Adrenal gland (tissue), 12 donors: ENCODE measurements around the gene CAMTA1. TPM values are rescaled to one million over a fixed set of nuclear protein-coding genes. Genes with fewer than 3 reads are reported as not detected.

Source experiments
- DNase-seq, 7 donors: peaks; one replicate each; pipeline ENCODE4 v3.0.0-alpha.2; 2019 to 2020
- H3K27ac ChIP-seq, 5 donors: fragments of 200-600 bp; sonication (generic) in 4 of 5; 1 replicate in 3 of 5; 2 replicates in 2 of 5; pipeline versions ENCODE4 v1.5.1 to v1.8.0; 2016 to 2020; ENCODE audit warnings: mild to moderate bottlenecking in 1 of 5
- H3K27me3 ChIP-seq: fragments of 200-600 bp; 2 replicates; pipeline ENCODE4 v1.8.0; 2021
- H3K36me3 ChIP-seq, 2 donors: fragments of 200-600 bp; replicated peaks in 1 of 2; 1 replicate in 1 of 2; 2 replicates in 1 of 2; pipeline versions ENCODE4 v1.5.1 to v1.8.0; 2018 to 2022
- H3K4me1 ChIP-seq, 2 donors: fragments of 200-600 bp; replicated peaks in 1 of 2; 1 replicate in 1 of 2; 2 replicates in 1 of 2; pipeline versions ENCODE4 v1.5.1 to v1.8.0; 2018 to 2021
- H3K4me3 ChIP-seq, 4 donors: fragments of 200-600 bp; sonication (generic) in 3 of 4; one replicate each; pipeline ENCODE4 v1.5.1; 2016 to 2018
- H3K9me3 ChIP-seq, 3 donors: fragments of 200-600 bp; sonication (generic) in 1 of 3; replicated peaks in 1 of 3; 1 replicate in 2 of 3; 2 replicates in 1 of 3; pipeline versions ENCODE4 v1.5.1 to v1.8.0; 2016 to 2021
- POLR2A ChIP-seq, 2 donors: fragments of 450-650 bp; IDR thresholded peaks; one replicate each; pipeline ENCODE4 v1.6.1; 2017; ENCODE audit warnings: antibody characterized with exemption in 2 of 2, mild to moderate bottlenecking in 2 of 2, moderate library complexity in 1 of 2
- WGBS, 4 donors: extraction: QIAGEN DNeasy Blood & Tissue Kit in 2 of 4; methylation state at CpG; one replicate each; pipeline versions ENCODE4 v1.1.5 to v1.1.7; 2013 to 2017; 5-methylcytosine and 5-hydroxymethylcytosine counted together
- intact Hi-C, 2 donors: fragments of 100-400 bp; cut with DNase I; formaldehyde crosslinking; loops; one replicate each; pipeline versions ENCODE4 v1.14.1 to v1.15.0; 2022 to 2023
- polyA plus RNA-seq, 3 donors: library from polyadenylated mRNA; stranded (reverse); fragments of 200-250 nt in 2 of 3; fragments of 350-450 nt in 1 of 3; fragmentation: Illumina TruSeq in 1 of 3; extraction: RNeasy Lipid Tissue Mini Kit (QIAGEN cat#74804) in 1 of 3; gene quantifications; one replicate each; pipeline ENCODE4 v1.2.3, GENCODE V29; 2013 to 2014
- total RNA-seq, 9 donors: library from RNA; depleted of rRNA in 4 of 9; stranded (reverse); fragments of >200 nt in 4 of 9; fragments of 120-200 nt in 1 of 9; fragmentation: NEBNext Ultra II Directional in 1 of 9; extraction: Animal tissue kit (Norgen Biotek cat#: 25700) in 1 of 9; gene quantifications; one replicate each; pipeline versions ENCODE4 v1.1.0 to v1.2.4, GENCODE V29; 2013 to 2023
- TF ChIP-seq, protein P1 (sequence below), 6 experiments: fragments of 450-650 bp in 4 of 6; fragments of 200-600 bp in 2 of 6; sonication (generic) in 1 of 6; IDR thresholded peaks; 1 replicate in 5 of 6; 2 replicates in 1 of 6; pipeline versions ENCODE4 v1.5.1 to v1.8.0; 2016 to 2021; ENCODE audit warnings: antibody characterized with exemption in 6 of 6, mild to moderate bottlenecking in 2 of 6, moderate library complexity in 1 of 6
- donor health status: healthy with polysubstance abuse.
- donor health status: Bipolar disorder and iron deficiency.
- donor health status: DM: yes; HTN: yes; CAD: no.
- donor health status: DM: no; HTN: no; CAD: no.
- donor health status: DM: no; HTN: no; CAD: no.
- donor health status: DM: yes; HTN: yes; CAD: no.

Gene CAMTA1
- total and polyA plus RNA-seq, 12 donors = 62.9 to 141 (median 96.9) TPM

DNA sequence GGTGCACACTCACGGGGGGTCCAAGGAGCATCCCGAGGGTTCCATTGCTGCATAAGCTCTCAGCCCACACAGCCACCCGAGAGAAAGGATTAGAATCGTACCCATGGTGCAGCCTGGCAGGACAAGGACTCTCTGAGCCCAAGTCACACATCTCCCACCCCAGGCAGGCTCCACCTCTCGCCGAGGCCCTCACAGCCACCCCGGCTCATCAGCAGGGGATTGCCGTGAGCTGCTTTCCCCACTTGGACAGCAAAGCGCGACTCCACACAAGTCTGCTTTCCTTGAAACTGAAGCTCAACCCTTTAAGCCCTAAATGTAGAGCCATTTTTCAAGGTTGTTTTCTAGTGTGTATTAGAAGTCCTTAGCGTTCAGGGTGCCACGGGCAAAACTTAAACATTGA is 679.5 kb downstream of the CAMTA1 start:
- WGBS, 4 donors = 87 to 95% (median 91%) methylated on average over 8 to 12 of the region's 12 CpGs
- H3K9me3 ChIP-seq = no peaks in the 10 kb centered on the region

DNA sequence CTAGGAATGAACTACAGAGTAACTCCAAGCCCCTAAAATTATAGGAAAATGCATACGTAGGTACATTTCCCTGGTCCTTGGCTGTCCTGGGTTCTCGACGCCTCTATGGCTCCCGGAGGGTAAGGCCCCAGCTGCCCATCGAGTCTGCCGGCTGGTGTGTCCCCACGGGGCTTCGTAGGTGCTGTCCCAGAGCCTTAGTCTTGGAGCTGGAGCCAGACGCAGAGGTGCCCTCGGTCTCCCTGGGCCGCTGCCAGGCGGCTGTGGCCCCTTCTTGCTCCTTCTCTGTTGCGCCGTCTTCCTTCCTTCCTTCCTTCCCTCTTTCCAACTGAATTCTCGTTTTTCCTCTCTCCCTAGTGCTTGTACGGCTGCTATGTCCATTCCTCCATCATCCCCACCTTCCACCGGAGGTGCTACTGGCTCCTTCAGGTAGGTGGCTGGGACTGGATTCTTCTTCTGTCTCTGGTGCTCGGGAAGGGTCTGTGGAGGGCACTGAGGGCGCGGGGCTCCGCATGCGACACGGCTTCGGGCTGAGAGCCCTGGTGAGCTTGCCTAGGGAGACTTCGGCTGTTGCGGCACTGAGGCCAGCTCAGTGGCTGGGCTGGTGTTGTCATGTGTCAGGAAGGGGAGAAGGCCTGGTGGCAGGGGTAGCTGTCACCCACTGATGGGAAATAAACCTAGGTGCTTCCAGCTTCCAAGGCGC is 682.4 kb downstream of the CAMTA1 start:
- TF ChIP-seq, protein P1, sequence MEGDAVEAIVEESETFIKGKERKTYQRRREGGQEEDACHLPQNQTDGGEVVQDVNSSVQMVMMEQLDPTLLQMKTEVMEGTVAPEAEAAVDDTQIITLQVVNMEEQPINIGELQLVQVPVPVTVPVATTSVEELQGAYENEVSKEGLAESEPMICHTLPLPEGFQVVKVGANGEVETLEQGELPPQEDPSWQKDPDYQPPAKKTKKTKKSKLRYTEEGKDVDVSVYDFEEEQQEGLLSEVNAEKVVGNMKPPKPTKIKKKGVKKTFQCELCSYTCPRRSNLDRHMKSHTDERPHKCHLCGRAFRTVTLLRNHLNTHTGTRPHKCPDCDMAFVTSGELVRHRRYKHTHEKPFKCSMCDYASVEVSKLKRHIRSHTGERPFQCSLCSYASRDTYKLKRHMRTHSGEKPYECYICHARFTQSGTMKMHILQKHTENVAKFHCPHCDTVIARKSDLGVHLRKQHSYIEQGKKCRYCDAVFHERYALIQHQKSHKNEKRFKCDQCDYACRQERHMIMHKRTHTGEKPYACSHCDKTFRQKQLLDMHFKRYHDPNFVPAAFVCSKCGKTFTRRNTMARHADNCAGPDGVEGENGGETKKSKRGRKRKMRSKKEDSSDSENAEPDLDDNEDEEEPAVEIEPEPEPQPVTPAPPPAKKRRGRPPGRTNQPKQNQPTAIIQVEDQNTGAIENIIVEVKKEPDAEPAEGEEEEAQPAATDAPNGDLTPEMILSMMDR (IDR thresholded peaks at IDR 0.05) = no peak
- no peaks in the 10 kb centered on the region for H3K9me3 ChIP-seq
- H3K36me3 ChIP-seq = no peaks in the 10 kb centered on the region
- H3K27ac ChIP-seq = no peak overlapping the region
- 92 to 97% (median 95%) methylated on average over 26 to 27 of the region's 27 CpGs for WGBS, 4 donors
- intact Hi-C loops = no loop called here
- DNase-seq = no peak
- H3K27me3 ChIP-seq = no peaks in the 10 kb centered on the region
- peaks cover 22 to 34% of the 10 kb centered on the region in 2 donors for H3K4me1 ChIP-seq
- no peak overlapping the region for H3K4me3 ChIP-seq

More for the DNA sequence above, 679.5 kb downstream of the CAMTA1 start:
- H3K36me3 ChIP-seq = no peaks in the 10 kb centered on the region
- H3K4me1 ChIP-seq = peaks cover 4 to 10% of the 10 kb centered on the region in 2 donors
- no peak for TF ChIP-seq POLR2A (IDR thresholded peaks at IDR 0.05)
- TF ChIP-seq, protein P1 (IDR thresholded peaks at IDR 0.05) = no peak
- intact Hi-C loops = no loop called here
- no peaks in the 10 kb centered on the region for H3K27me3 ChIP-seq
- H3K27ac ChIP-seq = no peak overlapping the region
- no peak overlapping the region for H3K4me3 ChIP-seq
- DNase-seq = no peak

DNA sequence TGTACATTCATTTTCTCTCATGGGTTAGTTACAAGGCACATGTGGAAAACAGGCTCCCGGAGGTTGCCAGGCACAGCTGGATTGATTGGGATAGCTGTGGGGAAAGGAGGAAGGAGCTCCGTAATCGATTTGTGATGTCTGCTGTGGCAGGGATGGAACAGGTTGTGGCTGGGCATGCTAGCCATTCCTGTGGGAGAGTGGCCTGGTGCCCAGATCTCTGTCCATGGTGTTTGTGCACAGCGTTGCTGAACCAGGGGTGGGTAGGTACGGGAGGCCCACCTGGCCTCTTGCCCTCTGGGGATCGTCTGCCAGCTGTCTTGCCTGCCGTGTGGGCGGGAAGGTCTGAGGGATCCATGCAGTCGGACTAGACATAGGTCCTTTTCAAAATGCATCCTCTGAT is 683.0 kb downstream of the CAMTA1 start:
- Histone ChIP-seq H3K27me3 (no peaks in the 10 kb centered on the region), H3K9me3 (no peaks in the 10 kb centered on the region), H3K4me3 (no peak overlapping the region), H3K27ac (no peak overlapping the region), H3K4me1 (peaks cover 22 to 34% of the 10 kb centered on the region in 2 donors), H3K36me3 (no peaks in the 10 kb centered on the region)
- TF ChIP-seq, protein P1 (IDR thresholded peaks at IDR 0.05) = no peak
- no peak for TF ChIP-seq POLR2A (IDR thresholded peaks at IDR 0.05)
- intact Hi-C loops = no loop called here
- WGBS, 4 donors = 87 to 92% (median 90%) methylated on average over 6 to 9 of the region's 9 CpGs
- no peak for DNase-seq

DNA sequence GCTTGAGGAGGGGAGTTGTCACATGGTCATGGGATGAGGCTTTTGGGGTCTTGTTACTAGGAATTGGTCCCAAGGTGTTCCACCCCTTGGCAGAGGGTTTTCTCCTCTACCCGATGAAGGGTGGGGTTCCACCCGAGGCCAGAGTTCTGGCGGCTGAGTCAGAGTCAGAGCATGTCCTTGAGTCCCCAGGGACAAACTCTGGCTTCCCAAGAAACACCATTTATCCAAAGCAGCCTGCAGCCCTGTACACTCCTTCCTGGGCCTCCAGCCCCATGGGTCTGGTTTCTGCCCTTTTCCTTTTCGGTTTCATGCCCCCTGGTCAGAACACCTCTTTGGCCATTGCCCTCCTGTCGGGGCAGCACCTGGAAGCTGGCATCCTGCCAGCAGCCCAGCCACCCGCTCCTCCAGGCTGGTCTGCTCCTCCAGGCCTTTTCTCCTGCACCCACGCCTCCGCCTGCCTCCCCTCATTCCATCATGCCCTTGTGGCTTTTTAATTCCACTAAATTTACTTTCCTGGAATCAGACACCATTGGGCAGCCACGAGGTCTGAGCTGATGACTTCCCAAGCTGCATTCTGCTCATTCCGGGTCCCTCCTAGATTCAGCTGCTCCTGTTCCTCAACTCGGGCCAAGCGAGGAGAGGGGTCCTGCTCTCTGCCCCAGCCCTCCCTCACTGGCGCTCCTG is 684.1 kb downstream of the CAMTA1 start:
- Histone ChIP-seq H3K27ac (peak overlapping the region in 4 of 5 donors; percentile 1 to 66 (median 62)), H3K27me3 (no peaks in the 10 kb centered on the region), H3K4me1 (peaks cover 22 to 34% of the 10 kb centered on the region in 2 donors), H3K36me3 (no peaks in the 10 kb centered on the region), H3K4me3 (no peak overlapping the region), H3K9me3 (no peaks in the 10 kb centered on the region)
- DNase-seq = peak; percentile 62 to 80 (median 78)
- intact Hi-C loops = no loop called here
- WGBS, 4 donors = 49 to 55% (median 52%) methylated on average over 13 of the region's 13 CpGs
- TF ChIP-seq POLR2A (IDR thresholded peaks at IDR 0.05) = no peak
- TF ChIP-seq, protein P1 (IDR thresholded peaks at IDR 0.05) = no peak
